Transverse colon (tissue), 4 donors: ENCODE data around the gene STXBP5. TPM values are rescaled to one million over a fixed set of nuclear protein-coding genes. Genes with fewer than 3 reads are reported as not detected.

ENCODE experiments used
- DNase-seq: peaks from one replicate; pipeline ENCODE4 v3.0.0-alpha.2; 2019
- H3K27ac ChIP-seq, 4 donors: fragments of 200-600 bp; sonication (generic); 2 replicates each; pipeline ENCODE4 v1.5.1; 2016 to 2018; ENCODE audit warnings: inconsistent platforms in 4 of 4
- H3K27me3 ChIP-seq: fragments of 200-600 bp; sonication (generic); 2 replicates; pipeline ENCODE4 v1.5.1; 2017; ENCODE audit warnings: inconsistent platforms
- H3K36me3 ChIP-seq, 4 donors: fragments of 200-600 bp; sonication (generic); 2 replicates each; pipeline ENCODE4 v1.5.1; 2017 to 2019; ENCODE audit warnings: inconsistent platforms in 4 of 4
- H3K4me1 ChIP-seq, 4 donors: fragments of 200-600 bp; sonication (generic); 2 replicates each; pipeline ENCODE4 v1.5.1; 2017 to 2020; ENCODE audit warnings: inconsistent platforms in 4 of 4
- H3K4me3 ChIP-seq, 4 donors: fragments of 200-600 bp; sonication (generic); 1 replicate in 1 of 4; 2 replicates in 3 of 4; pipeline versions ENCODE4 v1.5.1 to v1.6.1; 2017 to 2019; ENCODE audit warnings: inconsistent platforms in 4 of 4
- H3K9me3 ChIP-seq, 2 donors: fragments of 200-600 bp; sonication (generic); 2 replicates each; pipeline ENCODE4 v1.5.1; 2017 to 2019; ENCODE audit warnings: inconsistent platforms in 2 of 2
- CTCF ChIP-seq, 5 experiments: fragments of 200-600 bp in 3 of 5; fragments of 450-650 bp in 2 of 5; sonication (generic) in 3 of 5; IDR thresholded peaks; 1 replicate in 2 of 5; 2 replicates in 3 of 5; pipeline ENCODE4 v1.5.1; 2016 to 2017; ENCODE audit warnings: antibody characterized with exemption in 5 of 5, inconsistent platforms in 3 of 5, mild to moderate bottlenecking in 2 of 5, moderate library complexity in 1 of 5
- EP300 ChIP-seq: sonication (generic); formaldehyde crosslinking; IDR thresholded peaks from one replicate; pipeline ENCODE4 v1.6.1; 2017; ENCODE audit warnings: antibody characterized with exemption, low read depth
- POLR2A ChIP-seq: fragments of 450-650 bp; IDR thresholded peaks from one replicate; pipeline ENCODE4 v1.6.1; 2016; ENCODE audit warnings: antibody characterized with exemption, mild to moderate bottlenecking, moderate library complexity
- POLR2AphosphoS5 ChIP-seq, 3 donors: sonication (generic); formaldehyde crosslinking; IDR thresholded peaks; one replicate each; pipeline ENCODE4 v1.6.1; 2016; ENCODE audit warnings: antibody characterized with exemption in 3 of 3
- WGBS, 2 donors: methylation state at CpG; one replicate each; pipeline ENCODE4 v1.1.5; 2018; ENCODE audit warnings: low coverage in 1 of 2; 5-methylcytosine and 5-hydroxymethylcytosine counted together
- in situ Hi-C, 4 donors: fragments of 200-750 bp; cut with MboI; loops; one replicate each; pipeline versions ENCODE4 v1.15.0 to v1.15.1; 2017; ENCODE audit warnings: low sequenced_read_pairs in 3 of 4, low pct_ligation_motif_present in 1 of 4, low pct_unique_long_range_greater_than_20kb in 1 of 4
- intact Hi-C: fragments of 100-400 bp; cut with DNase I; formaldehyde crosslinking; loops from one replicate; pipeline ENCODE4 v1.15.1; 2023; ENCODE audit warnings: low total_unique reads
- total RNA-seq, 4 donors: library from RNA; depleted of rRNA; stranded (reverse); fragments of >200 nt; gene quantifications; one replicate each; pipeline ENCODE4 v1.1.0, GENCODE V29; 2016

The STXBP5 gene
- total RNA-seq, 4 donors from 2014 or later: 58.7 to 99.5 (median 85.0) TPM

- DNase-seq: no peak
- intact Hi-C loops: no loop called here
- no peaks in the 10 kb centered on the region for H3K27me3 ChIP-seq
- WGBS, 2 donors: 64 to 75% methylated on average over 2 of the region's 2 CpGs
- in situ Hi-C loops: no loop called here
- H3K4me1 ChIP-seq: peaks cover 0 to 57% (median 26%) of the 10 kb centered on the region in 4 donors
- H3K27ac ChIP-seq: no peak overlapping the region
- no peak for TF ChIP-seq POLR2A
- H3K4me3 ChIP-seq: no peak overlapping the region
- peaks cover 0 to 6% (median 0%) of the 10 kb centered on the region in 4 donors for H3K36me3 ChIP-seq
- no peaks in the 10 kb centered on the region for H3K9me3 ChIP-seq
Observed at GRCh38 chr6:147217840-147218404, 13.7 kb downstream of the STXBP5 start.

GRCh38 chr6:147218797-147219196 lies 14.6 kb downstream of the STXBP5 start:
- WGBS, 2 donors: 84 to 91% methylated on average over 3 of the region's 3 CpGs
- H3K36me3 ChIP-seq: peaks cover 0 to 6% (median 0%) of the 10 kb centered on the region in 4 donors
- TF ChIP-seq EP300: no peak
- no peak for TF ChIP-seq POLR2A
- TF ChIP-seq POLR2AphosphoS5 (IDR thresholded peaks at IDR 0.05): no peak
- in situ Hi-C loops: no loop called here
- H3K27ac ChIP-seq: no peak overlapping the region
- H3K4me3 ChIP-seq: no peak overlapping the region
- intact Hi-C loops: no loop called here
- H3K4me1 ChIP-seq: peaks cover 0 to 65% (median 29%) of the 10 kb centered on the region in 4 donors
- no peaks in the 10 kb centered on the region for H3K9me3 ChIP-seq
- no peak for DNase-seq
- H3K27me3 ChIP-seq: no peaks in the 10 kb centered on the region

- Histone ChIP-seq H3K27me3 (no peaks in the 10 kb centered on the region), H3K9me3 (no peaks in the 10 kb centered on the region), H3K36me3 (peaks cover 0 to 6% (median 0%) of the 10 kb centered on the region in 4 donors), H3K27ac (no peak overlapping the region), H3K4me3 (no peak overlapping the region), H3K4me1 (peaks cover 0 to 69% (median 30%) of the 10 kb centered on the region in 4 donors)
- DNase-seq: no peak
- TF ChIP-seq POLR2AphosphoS5 (IDR thresholded peaks at IDR 0.05) (no peak), EP300 (no peak), POLR2A (no peak), CTCF (IDR thresholded peaks at IDR 0.05) (no peak)
- in situ Hi-C loops (no loop called here), intact Hi-C loops (no loop called here)
- WGBS, 2 donors: 93 to 97% methylated on average over 1 of the region's 1 CpG
Observed at GRCh38 chr6:147219463-147219862, 15.2 kb downstream of the STXBP5 start.

GRCh38 chr6:147220345-147220744 lies 16.1 kb downstream of the STXBP5 start:
- Histone ChIP-seq H3K36me3 (peaks cover 0 to 6% (median 0%) of the 10 kb centered on the region in 4 donors), H3K9me3 (no peaks in the 10 kb centered on the region), H3K27me3 (no peaks in the 10 kb centered on the region), H3K27ac (no peak overlapping the region), H3K4me1 (peaks cover 0 to 69% (median 30%) of the 10 kb centered on the region in 4 donors), H3K4me3 (no peak overlapping the region)
- no peak for DNase-seq
- intact Hi-C loops (no loop called here), in situ Hi-C loops (no loop called here)
- TF ChIP-seq CTCF (IDR thresholded peaks at IDR 0.05): no peak
- no peak for TF ChIP-seq EP300
- TF ChIP-seq POLR2A: no peak
- no peak for TF ChIP-seq POLR2AphosphoS5 (IDR thresholded peaks at IDR 0.05)
- WGBS, 2 donors: 86 to 90% methylated on average over 2 of the region's 2 CpGs

DNA sequence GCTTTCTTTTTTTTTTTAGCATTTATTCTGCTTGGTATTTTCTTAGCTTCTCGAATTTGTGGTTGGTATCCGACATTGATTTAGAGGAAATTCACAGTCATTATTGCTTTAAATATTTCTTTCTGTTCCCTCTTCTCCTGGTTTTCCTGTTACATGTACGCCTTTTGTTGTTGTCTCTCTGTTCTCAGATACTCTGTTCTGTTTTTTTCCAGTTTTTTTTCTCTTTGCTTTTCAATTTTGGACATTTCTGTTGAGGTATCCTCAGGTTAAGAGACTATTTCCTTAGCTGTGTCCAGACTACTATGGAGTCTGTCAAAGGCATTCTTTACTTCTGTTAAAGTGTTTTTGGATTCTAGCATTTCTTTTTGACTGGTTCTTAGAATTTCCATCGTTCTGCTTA lies 17.5 kb downstream of the STXBP5 start:
- WGBS, 2 donors: 72 to 74% methylated on average over 4 of the region's 4 CpGs
- H3K27ac ChIP-seq: peak overlapping the region; percentile 8 to 56 (median 22)
- peaks cover 0 to 6% (median 0%) of the 10 kb centered on the region in 4 donors for H3K36me3 ChIP-seq
- no peak overlapping the region for H3K4me3 ChIP-seq
- no peaks in the 10 kb centered on the region for H3K27me3 ChIP-seq
- in situ Hi-C loops: no loop called here
- DNase-seq: no peak
- H3K4me1 ChIP-seq: peaks cover 0 to 66% (median 30%) of the 10 kb centered on the region in 4 donors
- TF ChIP-seq POLR2AphosphoS5 (IDR thresholded peaks at IDR 0.05) (no peak), POLR2A (no peak)
- intact Hi-C loops: no loop called here
- H3K9me3 ChIP-seq: no peaks in the 10 kb centered on the region
